ENCODE data around the gene EXOC6B. TPM values are rescaled to one million over a fixed set of nuclear protein-coding genes. Genes with fewer than 3 reads are reported as not detected.

EXOC6B gene
- polyA plus RNA-seq, 4 donors, result 6.9 to 12.6 (median 8.5) TPM

- Histone ChIP-seq H3K27ac (ENCODE audit: low read depth in 1 of 3, low read length in 2 of 3) (no peak overlapping the region), H3K36me3 (ENCODE audit: control insufficient read depth in 3 of 3, insufficient read depth in 2 of 3, low read depth in 1 of 3, low read length in 3 of 3) (no peaks in the 10 kb centered on the region), H3K9me3 (ENCODE audit: control insufficient read depth in 2 of 2, insufficient read depth in 1 of 2, low read depth in 1 of 2, low read length in 1 of 2) (no peaks in the 10 kb centered on the region), H3K4me3 (ENCODE audit: low read depth in 1 of 3, low read length in 3 of 3) (no peak overlapping the region), H3K4me1 (ENCODE audit: control insufficient read depth in 3 of 3, insufficient read depth in 2 of 3, low read depth in 1 of 3, low read length in 2 of 3) (no peaks in the 10 kb centered on the region), H3K27me3 (ENCODE audit: control insufficient read depth in 3 of 3, insufficient read depth in 3 of 3, low read length in 3 of 3) (peaks cover 0 to 32% (median 0%) of the 10 kb centered on the region in 3 donors)
- DNase-seq (no peak), FAIRE-seq (no peak)
- 58 to 76% (median 73%) methylated on average over 6 to 7 of the region's 7 CpGs for WGBS, 3 donors
These were observed 25.5 kb upstream of the EXOC6B start for GRCh38 chr2:72851333-72851732.

- Histone ChIP-seq H3K27ac (ENCODE audit: low read depth in 1 of 3, low read length in 2 of 3) (no peak overlapping the region), H3K9me3 (ENCODE audit: control insufficient read depth in 2 of 2, insufficient read depth in 1 of 2, low read depth in 1 of 2, low read length in 1 of 2) (no peaks in the 10 kb centered on the region), H3K36me3 (ENCODE audit: control insufficient read depth in 3 of 3, insufficient read depth in 2 of 3, low read depth in 1 of 3, low read length in 3 of 3) (no peaks in the 10 kb centered on the region), H3K27me3 (ENCODE audit: control insufficient read depth in 3 of 3, insufficient read depth in 3 of 3, low read length in 3 of 3) (peaks cover 0 to 22% (median 0%) of the 10 kb centered on the region in 3 donors), H3K4me3 (ENCODE audit: low read depth in 1 of 3, low read length in 3 of 3) (no peak overlapping the region), H3K4me1 (ENCODE audit: control insufficient read depth in 3 of 3, insufficient read depth in 2 of 3, low read depth in 1 of 3, low read length in 2 of 3) (no peaks in the 10 kb centered on the region)
- no peak for FAIRE-seq
- 33 to 58% (median 53%) methylated on average over 1 of the region's 1 CpG for WGBS, 3 donors
- DNase-seq, result no peak
These were observed 23.3 kb upstream of the EXOC6B start for GRCh38 chr2:72849138-72849462.

- H3K36me3 ChIP-seq (ENCODE audit: control insufficient read depth in 3 of 3, insufficient read depth in 2 of 3, low read depth in 1 of 3, low read length in 3 of 3), result no peaks in the 10 kb centered on the region
- DNase-seq (no peak), FAIRE-seq (no peak)
- H3K4me3 ChIP-seq (ENCODE audit: low read depth in 1 of 3, low read length in 3 of 3), result no peak overlapping the region
- WGBS, 3 donors, result 87 to 91% (median 89%) methylated on average over 3 of the region's 3 CpGs
- H3K9me3 ChIP-seq (ENCODE audit: control insufficient read depth in 2 of 2, insufficient read depth in 1 of 2, low read depth in 1 of 2, low read length in 1 of 2), result no peaks in the 10 kb centered on the region
- H3K27me3 ChIP-seq (ENCODE audit: control insufficient read depth in 3 of 3, insufficient read depth in 3 of 3, low read length in 3 of 3), result peaks cover 0 to 22% (median 0%) of the 10 kb centered on the region in 3 donors
- no peaks in the 10 kb centered on the region for H3K4me1 ChIP-seq (ENCODE audit: control insufficient read depth in 3 of 3, insufficient read depth in 2 of 3, low read depth in 1 of 3, low read length in 2 of 3)
- no peak overlapping the region for H3K27ac ChIP-seq (ENCODE audit: low read depth in 1 of 3, low read length in 2 of 3)
These were observed 22.8 kb upstream of the EXOC6B start for GRCh38 chr2:72848436-72849137.

GRCh38 chr2:72847534-72848315 is 21.9 kb upstream of the EXOC6B start:
- Histone ChIP-seq H3K27me3 (ENCODE audit: control insufficient read depth in 3 of 3, insufficient read depth in 3 of 3, low read length in 3 of 3) (peaks cover 0 to 22% (median 0%) of the 10 kb centered on the region in 3 donors), H3K9me3 (ENCODE audit: control insufficient read depth in 2 of 2, insufficient read depth in 1 of 2, low read depth in 1 of 2, low read length in 1 of 2) (no peaks in the 10 kb centered on the region), H3K4me3 (ENCODE audit: low read depth in 1 of 3, low read length in 3 of 3) (no peak overlapping the region), H3K4me1 (ENCODE audit: control insufficient read depth in 3 of 3, insufficient read depth in 2 of 3, low read depth in 1 of 3, low read length in 2 of 3) (no peaks in the 10 kb centered on the region), H3K36me3 (ENCODE audit: control insufficient read depth in 3 of 3, insufficient read depth in 2 of 3, low read depth in 1 of 3, low read length in 3 of 3) (no peaks in the 10 kb centered on the region), H3K27ac (ENCODE audit: low read depth in 1 of 3, low read length in 2 of 3) (no peak overlapping the region)
- no peak for DNase-seq
- no peak for FAIRE-seq
- 52 to 59% (median 56%) methylated on average over 3 of the region's 3 CpGs for WGBS, 3 donors

- Histone ChIP-seq H3K27me3 (ENCODE audit: control insufficient read depth in 3 of 3, insufficient read depth in 3 of 3, low read length in 3 of 3) (peaks cover 0 to 20% (median 0%) of the 10 kb centered on the region in 3 donors), H3K4me3 (ENCODE audit: low read depth in 1 of 3, low read length in 3 of 3) (no peak overlapping the region), H3K27ac (ENCODE audit: low read depth in 1 of 3, low read length in 2 of 3) (no peak overlapping the region), H3K9me3 (ENCODE audit: control insufficient read depth in 2 of 2, insufficient read depth in 1 of 2, low read depth in 1 of 2, low read length in 1 of 2) (no peaks in the 10 kb centered on the region), H3K36me3 (ENCODE audit: control insufficient read depth in 3 of 3, insufficient read depth in 2 of 3, low read depth in 1 of 3, low read length in 3 of 3) (no peaks in the 10 kb centered on the region), H3K4me1 (ENCODE audit: control insufficient read depth in 3 of 3, insufficient read depth in 2 of 3, low read depth in 1 of 3, low read length in 2 of 3) (no peaks in the 10 kb centered on the region)
- no peak for FAIRE-seq
- no peak for DNase-seq
- 77 to 85% (median 80%) methylated on average over 6 of the region's 6 CpGs for WGBS, 3 donors
These were observed 20.6 kb upstream of the EXOC6B start for GRCh38 chr2:72846171-72847095.

GRCh38 chr2:72843301-72843700 is 17.5 kb upstream of the EXOC6B start:
- H3K4me1 ChIP-seq (ENCODE audit: control insufficient read depth in 3 of 3, insufficient read depth in 2 of 3, low read depth in 1 of 3, low read length in 2 of 3), result no peaks in the 10 kb centered on the region

GRCh38 chr2:72841462-72842125 is 15.8 kb upstream of the EXOC6B start:
- DNase-seq (no peak), FAIRE-seq (no peak)
- WGBS, 3 donors, result 55 to 56% (median 55%) methylated on average over 3 of the region's 3 CpGs
- Histone ChIP-seq H3K4me3 (ENCODE audit: low read depth in 1 of 3, low read length in 3 of 3) (no peak overlapping the region), H3K27me3 (ENCODE audit: control insufficient read depth in 3 of 3, insufficient read depth in 3 of 3, low read length in 3 of 3) (no peaks in the 10 kb centered on the region), H3K9me3 (ENCODE audit: control insufficient read depth in 2 of 2, insufficient read depth in 1 of 2, low read depth in 1 of 2, low read length in 1 of 2) (no peaks in the 10 kb centered on the region), H3K4me1 (ENCODE audit: control insufficient read depth in 3 of 3, insufficient read depth in 2 of 3, low read depth in 1 of 3, low read length in 2 of 3) (no peaks in the 10 kb centered on the region), H3K36me3 (ENCODE audit: control insufficient read depth in 3 of 3, insufficient read depth in 2 of 3, low read depth in 1 of 3, low read length in 3 of 3) (no peaks in the 10 kb centered on the region), H3K27ac (ENCODE audit: low read depth in 1 of 3, low read length in 2 of 3) (no peak overlapping the region)

More at GRCh38 chr2:72843301-72843700, 17.5 kb upstream of the EXOC6B start:
- Histone ChIP-seq H3K27me3 (ENCODE audit: control insufficient read depth in 3 of 3, insufficient read depth in 3 of 3, low read length in 3 of 3) (no peaks in the 10 kb centered on the region), H3K4me3 (ENCODE audit: low read depth in 1 of 3, low read length in 3 of 3) (no peak overlapping the region), H3K36me3 (ENCODE audit: control insufficient read depth in 3 of 3, insufficient read depth in 2 of 3, low read depth in 1 of 3, low read length in 3 of 3) (no peaks in the 10 kb centered on the region), H3K27ac (ENCODE audit: low read depth in 1 of 3, low read length in 2 of 3) (no peak overlapping the region), H3K9me3 (ENCODE audit: control insufficient read depth in 2 of 2, insufficient read depth in 1 of 2, low read depth in 1 of 2, low read length in 1 of 2) (no peaks in the 10 kb centered on the region)
- WGBS, 3 donors, result 60 to 78% (median 66%) methylated on average over 2 of the region's 2 CpGs
- DNase-seq (no peak), FAIRE-seq (no peak)

- FAIRE-seq, result no peak
- 89 to 97% (median 92%) methylated on average over 2 of the region's 2 CpGs for WGBS, 3 donors
These were observed 14.2 kb upstream of the EXOC6B start for GRCh38 chr2:72840066-72840465.

More at GRCh38 chr2:72840066-72840465, 14.2 kb upstream of the EXOC6B start:
- no peak overlapping the region for H3K27ac ChIP-seq (ENCODE audit: low read depth in 1 of 3, low read length in 2 of 3)
- no peaks in the 10 kb centered on the region for H3K4me1 ChIP-seq (ENCODE audit: control insufficient read depth in 3 of 3, insufficient read depth in 2 of 3, low read depth in 1 of 3, low read length in 2 of 3)
- no peaks in the 10 kb centered on the region for H3K27me3 ChIP-seq (ENCODE audit: control insufficient read depth in 3 of 3, insufficient read depth in 3 of 3, low read length in 3 of 3)
- no peak overlapping the region for H3K4me3 ChIP-seq (ENCODE audit: low read depth in 1 of 3, low read length in 3 of 3)
- no peaks in the 10 kb centered on the region for H3K9me3 ChIP-seq (ENCODE audit: control insufficient read depth in 2 of 2, insufficient read depth in 1 of 2, low read depth in 1 of 2, low read length in 1 of 2)
- H3K36me3 ChIP-seq (ENCODE audit: control insufficient read depth in 3 of 3, insufficient read depth in 2 of 3, low read depth in 1 of 3, low read length in 3 of 3), result no peaks in the 10 kb centered on the region
- DNase-seq, result no peak
